Measurements from ENCODE around the gene PTPRD. TPM values are rescaled to one million over a fixed set of nuclear protein-coding genes. Genes with fewer than 3 reads are reported as not detected.
"Not testable (repeated sequence)": the region's sequence is repeated elsewhere in the genome, so short reads cannot be mapped to it uniquely, and the experiment has no call there.

The PTPRD gene
- total RNA-seq, 2 experiments from 2014 or later = 0.10 TPM; not detected in 1

DNA sequence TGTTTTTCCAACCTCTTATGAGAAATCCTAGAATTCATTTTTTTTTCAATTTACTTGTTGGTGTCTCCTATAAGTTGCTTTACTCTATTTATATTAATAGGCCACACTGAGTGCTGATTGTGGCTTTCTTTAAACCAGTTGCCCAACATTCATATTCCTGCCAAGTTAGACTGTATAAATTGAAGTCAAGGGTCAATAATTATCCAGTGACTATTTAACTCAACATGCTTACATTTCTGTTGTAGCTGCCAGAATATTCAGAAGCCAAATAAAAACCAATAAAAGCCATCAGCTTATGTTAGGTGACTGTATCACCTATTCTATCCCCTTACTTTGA is 169.0 kb downstream of the PTPRD start:
- CTCF ChIA-PET = no interaction called here
- peaks cover 26% of the 10 kb centered on the region for H3K9me3 Mint-ChIP-seq

DNA sequence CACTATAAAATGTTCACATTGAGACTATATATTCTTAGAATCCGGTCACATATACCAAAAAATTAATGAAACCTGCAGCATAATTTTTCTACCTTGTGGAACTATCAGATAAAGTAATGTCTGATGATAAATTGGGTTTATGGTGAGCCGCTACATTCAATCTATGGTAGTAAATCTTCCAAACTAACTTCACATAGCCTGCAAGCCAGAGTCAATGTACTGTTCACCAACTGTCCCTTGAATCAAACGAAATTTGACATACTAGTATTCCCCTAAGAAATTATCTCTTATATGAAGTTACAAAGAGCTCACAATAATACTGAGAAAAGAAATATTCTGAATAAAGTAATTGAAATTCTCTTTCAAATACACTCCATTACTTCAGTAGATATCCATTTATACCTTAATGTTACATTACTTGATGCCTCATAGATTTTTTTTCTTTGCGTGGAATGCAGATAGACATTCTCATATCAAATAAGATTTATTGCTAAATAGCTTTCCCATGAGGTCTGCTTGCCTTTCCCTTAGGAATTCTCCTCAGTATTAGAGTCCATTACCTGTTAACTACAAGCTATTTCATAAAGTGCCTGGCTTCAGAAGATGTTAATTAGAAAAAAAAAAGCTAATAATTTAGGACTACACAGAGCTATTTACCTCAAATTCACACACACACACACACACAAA is 169.5 kb downstream of the PTPRD start:
- ChIA-PET CTCF (no interaction called here), POLR2A (no interaction called here)
- Mint-ChIP-seq H3K36me3 (no peaks in the 10 kb centered on the region), H3K27me3 (no peaks in the 10 kb centered on the region), H3K4me3 (no peak overlapping the region), H3K27ac (no peak overlapping the region), H3K9me3 (peaks cover 26% of the 10 kb centered on the region), H3K4me1 (ENCODE audit: low read depth) (no peaks in the 10 kb centered on the region)
- DNase-seq = no peak
- intact Hi-C loops (cut with micrococcal nuclease) = no loop called here

More for the DNA sequence above, 169.0 kb downstream of the PTPRD start:
- Mint-ChIP-seq H3K4me1 (ENCODE audit: low read depth) (no peaks in the 10 kb centered on the region), H3K27me3 (no peaks in the 10 kb centered on the region), H3K27ac (no peak overlapping the region), H3K36me3 (no peaks in the 10 kb centered on the region), H3K4me3 (no peak overlapping the region)
- POLR2A ChIA-PET = no interaction called here
- intact Hi-C loops (cut with micrococcal nuclease) = no loop called here
- DNase-seq = no peak

DNA sequence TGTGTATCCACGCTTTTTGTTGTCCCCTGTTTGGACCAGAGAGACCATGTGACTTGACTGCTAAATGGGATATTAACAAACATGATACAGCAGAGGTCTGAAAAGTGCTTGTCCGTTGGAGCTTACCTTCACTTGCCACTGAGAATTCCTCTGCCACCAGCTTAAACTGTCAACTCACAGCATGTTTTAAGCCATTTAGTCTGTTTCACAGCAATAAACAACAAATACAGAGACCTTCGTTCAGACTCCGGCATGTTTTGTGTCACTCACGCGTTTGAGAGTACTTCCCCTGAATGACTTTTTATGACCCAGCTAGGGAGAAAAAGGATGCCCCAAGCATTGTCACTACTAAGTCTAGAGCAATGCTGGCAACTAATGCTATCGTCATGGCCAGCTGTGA is 173.8 kb downstream of the PTPRD start:
- Mint-ChIP-seq H3K36me3 (no peaks in the 10 kb centered on the region), H3K27ac (no peak overlapping the region), H3K27me3 (no peaks in the 10 kb centered on the region), H3K4me3 (no peak overlapping the region), H3K4me1 (ENCODE audit: low read depth) (no peaks in the 10 kb centered on the region), H3K9me3 (peaks cover 16% of the 10 kb centered on the region)
- CTCF ChIA-PET = no interaction called here
- intact Hi-C loops (cut with micrococcal nuclease) = no loop called here
- POLR2A ChIA-PET = no interaction called here
- no peak for DNase-seq

DNA sequence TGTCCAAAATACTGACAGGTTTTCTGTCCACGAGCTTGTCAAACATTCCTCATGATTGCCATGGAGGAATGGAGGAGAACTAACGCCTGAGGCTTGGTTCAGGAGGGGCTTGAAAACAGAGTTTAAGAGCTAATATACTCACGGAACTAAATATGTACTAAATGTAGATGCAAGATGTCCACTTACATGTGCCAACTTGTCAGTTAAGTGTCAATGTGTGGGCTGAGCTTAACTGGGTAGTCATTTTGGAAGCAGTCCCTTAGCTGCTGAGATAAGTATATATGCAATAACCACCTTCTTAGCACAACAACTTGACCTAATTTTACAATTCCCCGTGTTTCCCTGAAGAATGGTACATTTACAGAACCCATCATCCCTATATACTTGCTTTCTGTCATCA is 176.0 kb downstream of the PTPRD start:
- ChIA-PET CTCF (no interaction called here), POLR2A (no interaction called here)
- Mint-ChIP-seq H3K4me3 (no peak overlapping the region), H3K27ac (no peak overlapping the region), H3K27me3 (no peaks in the 10 kb centered on the region), H3K36me3 (no peaks in the 10 kb centered on the region), H3K4me1 (ENCODE audit: low read depth) (no peaks in the 10 kb centered on the region), H3K9me3 (peaks cover 16% of the 10 kb centered on the region)
- DNase-seq = no peak
- intact Hi-C loops (cut with micrococcal nuclease) = no loop called here

DNA sequence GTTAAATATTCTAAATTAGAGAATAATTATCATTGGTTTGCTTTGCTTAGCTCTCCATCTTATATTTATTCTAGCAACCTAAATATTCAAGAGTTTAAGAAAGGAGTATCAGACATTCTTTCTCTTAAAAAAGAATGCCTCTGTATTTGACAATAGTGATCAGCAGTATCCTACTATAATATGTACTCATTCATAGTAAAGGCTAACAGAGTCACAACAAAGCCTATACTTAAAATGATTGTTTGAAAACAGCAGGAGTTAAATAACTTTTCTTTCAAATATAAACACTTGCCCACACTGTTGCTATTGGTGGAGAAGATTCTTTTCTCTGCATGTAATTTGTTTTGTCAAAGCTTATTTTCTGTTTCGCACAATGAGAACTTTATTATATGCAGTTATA is 178.4 kb downstream of the PTPRD start:
- no peak overlapping the region for H3K4me3 Mint-ChIP-seq
- POLR2A ChIA-PET = no interaction called here
- CTCF ChIA-PET = no interaction called here
- H3K9me3 Mint-ChIP-seq = peaks cover 6% of the 10 kb centered on the region
- no peak overlapping the region for H3K27ac Mint-ChIP-seq
- intact Hi-C loops (cut with micrococcal nuclease) = no loop called here
- H3K36me3 Mint-ChIP-seq = no peaks in the 10 kb centered on the region
- no peaks in the 10 kb centered on the region for H3K27me3 Mint-ChIP-seq
- DNase-seq = no peak
- no peaks in the 10 kb centered on the region for H3K4me1 Mint-ChIP-seq (ENCODE audit: low read depth)

DNA sequence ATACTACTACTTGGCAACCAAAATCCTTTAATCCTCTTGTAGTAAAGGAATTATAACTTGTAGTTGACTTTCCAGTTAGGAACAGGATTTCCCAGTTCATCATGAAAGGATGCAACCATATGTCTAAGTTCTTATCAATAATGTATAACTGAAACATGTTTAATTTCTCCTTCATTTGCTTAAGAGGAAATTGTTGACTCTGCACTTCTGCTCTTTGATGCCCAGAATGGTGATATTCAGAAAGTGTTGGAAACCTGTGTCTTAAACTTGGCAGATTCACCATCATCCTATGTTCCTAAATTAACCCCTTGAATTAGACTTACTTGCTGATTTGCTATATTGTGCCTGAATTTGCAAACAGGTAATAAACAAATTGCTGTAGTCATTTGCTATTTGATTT is 201.5 kb downstream of the PTPRD start:
- CTCF ChIA-PET = no interaction called here
- Mint-ChIP-seq H3K36me3 (no peaks in the 10 kb centered on the region), H3K4me1 (ENCODE audit: low read depth) (no peaks in the 10 kb centered on the region), H3K9me3 (peaks cover 16% of the 10 kb centered on the region), H3K27ac (no peak overlapping the region), H3K4me3 (no peak overlapping the region), H3K27me3 (no peaks in the 10 kb centered on the region)
- POLR2A ChIA-PET = no interaction called here
- DNase-seq = no peak
- intact Hi-C loops (cut with micrococcal nuclease) = no loop called here

DNA sequence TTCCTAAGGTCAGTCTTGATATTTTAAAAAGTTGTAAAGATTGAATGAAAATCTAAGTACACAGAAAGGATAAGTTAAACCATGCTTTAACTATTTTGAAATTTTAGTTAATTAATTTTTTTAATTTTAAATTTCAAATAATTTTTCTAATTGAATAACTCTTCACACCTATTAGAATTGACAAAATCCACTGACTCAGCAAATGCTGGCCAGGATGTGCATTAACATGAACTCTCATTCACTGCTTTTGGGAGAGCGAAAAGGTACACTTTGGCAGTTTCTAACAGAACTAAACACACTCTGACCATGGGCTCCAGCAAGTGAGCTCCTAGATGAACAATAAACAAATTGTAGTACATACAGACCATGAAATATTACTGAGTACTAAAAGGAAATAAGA is 209.5 kb downstream of the PTPRD start:
- no peaks in the 10 kb centered on the region for H3K27me3 Mint-ChIP-seq

DNA sequence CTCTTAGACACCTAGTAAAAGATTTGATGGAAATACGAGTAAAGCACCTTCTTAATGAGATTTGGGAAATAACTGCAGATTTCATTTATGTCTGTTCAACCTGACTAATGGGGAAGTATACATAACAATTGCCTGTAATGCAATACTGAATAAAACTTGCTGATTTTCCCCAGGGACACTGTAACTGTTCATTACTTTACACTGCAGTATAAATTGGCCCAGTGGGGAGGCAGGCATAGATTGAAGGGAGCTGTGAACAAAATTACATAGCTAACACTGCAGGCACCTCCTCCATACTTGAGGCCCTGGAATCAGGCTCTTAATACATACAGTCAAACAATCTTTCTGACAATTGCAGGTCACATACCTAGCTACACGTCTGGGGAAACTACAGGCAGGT is 216.2 kb downstream of the PTPRD start:
- H3K36me3 Mint-ChIP-seq = no peaks in the 10 kb centered on the region
- no peak overlapping the region for H3K4me3 Mint-ChIP-seq
- DNase-seq = no peak
- H3K4me1 Mint-ChIP-seq (ENCODE audit: low read depth) = no peaks in the 10 kb centered on the region
- H3K9me3 Mint-ChIP-seq = peaks cover 10% of the 10 kb centered on the region
- no peak overlapping the region for H3K27ac Mint-ChIP-seq
- ChIA-PET POLR2A (no interaction called here), CTCF (no interaction called here)
- intact Hi-C loops (cut with micrococcal nuclease) = no loop called here
- no peaks in the 10 kb centered on the region for H3K27me3 Mint-ChIP-seq

More for the DNA sequence above, 209.5 kb downstream of the PTPRD start:
- Mint-ChIP-seq H3K27ac (no peak overlapping the region), H3K36me3 (no peaks in the 10 kb centered on the region), H3K9me3 (peaks cover 10% of the 10 kb centered on the region), H3K4me1 (ENCODE audit: low read depth) (no peaks in the 10 kb centered on the region), H3K4me3 (no peak overlapping the region)
- ChIA-PET POLR2A (no interaction called here), CTCF (no interaction called here)
- intact Hi-C loops (cut with micrococcal nuclease) = no loop called here
- no peak for DNase-seq

DNA sequence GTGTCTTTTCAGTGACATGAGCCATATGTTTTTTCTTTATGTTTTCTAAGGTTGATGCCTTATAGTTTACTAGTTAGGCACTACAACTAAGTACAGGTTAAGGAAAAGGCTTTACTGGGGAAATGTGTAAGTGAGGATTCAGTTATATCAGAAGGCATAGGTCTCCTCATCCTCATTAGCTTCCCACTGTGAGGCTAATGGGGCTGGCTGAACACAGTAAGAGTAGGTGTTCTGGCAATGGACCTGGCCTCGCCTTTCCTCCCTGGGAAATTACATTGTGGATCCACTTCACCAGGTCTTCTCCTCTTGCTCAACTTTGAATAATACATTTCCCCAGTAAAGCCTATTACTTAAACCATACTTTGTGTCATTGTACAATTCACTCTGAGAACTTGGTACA is 225.5 kb downstream of the PTPRD start:
- DNase-seq = no peak

DNA sequence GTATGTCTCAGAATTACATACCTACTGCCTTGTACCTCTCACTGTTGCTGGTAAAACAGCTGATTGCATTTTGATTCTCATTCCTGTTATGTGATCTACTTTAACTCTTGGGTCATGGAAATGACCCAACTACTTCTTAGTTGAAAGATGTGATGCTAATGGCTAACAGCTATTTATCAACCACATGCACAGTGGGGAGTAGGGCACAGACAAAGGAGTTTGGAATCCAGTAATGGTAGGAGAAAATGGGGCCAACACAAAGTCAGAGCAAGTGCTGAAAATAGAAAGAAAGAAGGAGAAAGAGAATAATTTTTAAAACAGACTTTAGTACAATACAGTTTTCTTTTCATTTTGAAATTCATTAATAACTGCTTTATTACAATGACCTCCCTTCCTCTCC is 241.0 kb downstream of the PTPRD start:
- H3K36me3 Mint-ChIP-seq = no peaks in the 10 kb centered on the region
- intact Hi-C loops (cut with micrococcal nuclease) = no loop called here
- POLR2A ChIA-PET = no interaction called here

More for the DNA sequence above, 225.5 kb downstream of the PTPRD start:
- Mint-ChIP-seq H3K27me3 (no peaks in the 10 kb centered on the region), H3K4me3 (no peak overlapping the region), H3K36me3 (no peaks in the 10 kb centered on the region), H3K27ac (no peak overlapping the region), H3K9me3 (peaks cover 13% of the 10 kb centered on the region), H3K4me1 (ENCODE audit: low read depth) (no peaks in the 10 kb centered on the region)
- ChIA-PET CTCF (no interaction called here), POLR2A (no interaction called here)
- intact Hi-C loops (cut with micrococcal nuclease) = no loop called here

DNA sequence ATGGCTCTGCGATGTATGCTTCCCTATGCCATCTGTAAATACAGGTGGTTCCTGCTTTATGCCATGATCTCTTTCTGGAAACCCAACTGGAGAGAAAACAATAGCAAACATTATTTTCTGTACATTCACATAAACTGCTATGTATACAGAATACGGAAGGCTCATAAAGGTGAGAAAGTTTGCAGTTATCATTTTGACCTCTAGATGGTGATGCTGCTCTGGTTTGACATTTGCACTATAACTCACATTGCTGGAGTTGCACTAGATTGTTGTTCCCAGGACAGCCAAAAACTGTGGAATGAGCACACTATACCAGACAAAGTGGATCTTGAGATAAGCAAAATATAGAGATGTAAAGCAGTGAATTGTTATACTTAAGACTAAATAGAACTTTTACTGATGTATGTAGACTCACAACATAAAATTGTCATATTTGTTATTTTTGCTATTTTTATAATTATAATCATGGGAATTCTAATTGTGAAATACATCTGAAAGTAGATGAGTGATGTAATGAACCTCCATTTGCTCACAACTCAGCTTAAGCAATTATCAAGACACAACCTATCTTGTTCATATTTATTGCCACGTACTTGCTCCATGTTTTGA is 246.5 kb downstream of the PTPRD start:
- POLR2A ChIA-PET = no interaction called here
- DNase-seq = no peak
- Mint-ChIP-seq H3K4me3 (no peak overlapping the region), H3K27me3 (no peaks in the 10 kb centered on the region), H3K27ac (no peak overlapping the region), H3K36me3 (no peaks in the 10 kb centered on the region), H3K4me1 (ENCODE audit: low read depth) (no peaks in the 10 kb centered on the region), H3K9me3 (peaks cover 12% of the 10 kb centered on the region)
- intact Hi-C loops (cut with micrococcal nuclease) = loop anchor here (10.0 kb wide), 1 partner anchor 1959 kb away; no protein-coding TSS in a partner anchor
- CTCF ChIA-PET = no interaction called here

More for the DNA sequence above, 241.0 kb downstream of the PTPRD start:
- CTCF ChIA-PET = no interaction called here
- Mint-ChIP-seq H3K27me3 (no peaks in the 10 kb centered on the region), H3K4me1 (ENCODE audit: low read depth) (no peaks in the 10 kb centered on the region), H3K4me3 (no peak overlapping the region), H3K9me3 (peaks cover 7% of the 10 kb centered on the region), H3K27ac (no peak overlapping the region)
- DNase-seq = no peak

DNA sequence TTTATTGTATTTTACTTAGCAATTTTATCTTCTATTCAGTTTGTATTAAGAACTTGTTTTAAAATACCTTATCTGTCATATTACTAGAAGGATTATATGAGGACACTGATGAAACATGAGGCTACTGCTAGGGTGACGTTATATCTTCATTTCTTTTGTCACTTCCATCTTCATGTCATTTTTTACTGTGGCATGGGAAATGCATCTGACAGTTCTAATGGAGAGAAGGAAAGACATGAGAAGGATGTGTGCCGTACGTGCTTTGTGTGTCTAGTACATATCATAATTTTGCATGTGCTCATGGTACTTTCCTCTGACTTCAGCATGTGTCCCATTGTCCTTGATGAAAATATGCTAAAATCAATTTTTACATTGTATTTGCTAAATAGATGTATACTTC is 258.2 kb downstream of the PTPRD start:
- H3K4me1 Mint-ChIP-seq (ENCODE audit: low read depth) = no peaks in the 10 kb centered on the region
- H3K4me3 Mint-ChIP-seq = no peak overlapping the region
- POLR2A ChIA-PET = no interaction called here
- no peak for DNase-seq
- CTCF ChIA-PET = no interaction called here
- H3K27me3 Mint-ChIP-seq = no peaks in the 10 kb centered on the region
- intact Hi-C loops (cut with micrococcal nuclease) = no loop called here
- peaks cover 3% of the 10 kb centered on the region for H3K9me3 Mint-ChIP-seq
- no peaks in the 10 kb centered on the region for H3K36me3 Mint-ChIP-seq
- no peak overlapping the region for H3K27ac Mint-ChIP-seq

DNA sequence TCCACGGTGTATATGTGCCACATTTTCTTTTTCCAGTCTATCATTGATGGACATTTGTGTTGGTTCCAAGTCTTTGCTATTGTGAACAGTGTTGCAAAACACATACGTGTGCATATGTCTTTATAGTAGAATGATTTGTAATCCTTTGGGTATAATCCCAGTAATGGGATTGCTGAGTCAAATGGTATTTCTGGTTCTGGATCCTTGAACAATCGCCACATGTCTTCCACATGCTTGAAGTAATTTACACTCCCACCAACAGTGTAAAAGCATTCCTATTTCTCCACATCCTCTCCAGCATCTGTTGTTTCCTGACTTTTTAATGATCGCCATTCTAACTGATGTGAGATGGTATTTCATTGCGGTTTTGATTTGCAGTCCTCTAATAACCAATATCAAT is 267.2 kb downstream of the PTPRD start:
- H3K27me3 Mint-ChIP-seq; POLR2A ChIA-PET; H3K4me3 Mint-ChIP-seq; H3K4me1 Mint-ChIP-seq (ENCODE audit: low read depth); DNase-seq; intact Hi-C loops (cut with micrococcal nuclease); H3K36me3 Mint-ChIP-seq; CTCF ChIA-PET; H3K27ac Mint-ChIP-seq: not testable (repeated sequence)
- H3K9me3 Mint-ChIP-seq = peaks cover 11% of the 10 kb centered on the region
